ENCODE data around the gene CTXN1.

DNA sequence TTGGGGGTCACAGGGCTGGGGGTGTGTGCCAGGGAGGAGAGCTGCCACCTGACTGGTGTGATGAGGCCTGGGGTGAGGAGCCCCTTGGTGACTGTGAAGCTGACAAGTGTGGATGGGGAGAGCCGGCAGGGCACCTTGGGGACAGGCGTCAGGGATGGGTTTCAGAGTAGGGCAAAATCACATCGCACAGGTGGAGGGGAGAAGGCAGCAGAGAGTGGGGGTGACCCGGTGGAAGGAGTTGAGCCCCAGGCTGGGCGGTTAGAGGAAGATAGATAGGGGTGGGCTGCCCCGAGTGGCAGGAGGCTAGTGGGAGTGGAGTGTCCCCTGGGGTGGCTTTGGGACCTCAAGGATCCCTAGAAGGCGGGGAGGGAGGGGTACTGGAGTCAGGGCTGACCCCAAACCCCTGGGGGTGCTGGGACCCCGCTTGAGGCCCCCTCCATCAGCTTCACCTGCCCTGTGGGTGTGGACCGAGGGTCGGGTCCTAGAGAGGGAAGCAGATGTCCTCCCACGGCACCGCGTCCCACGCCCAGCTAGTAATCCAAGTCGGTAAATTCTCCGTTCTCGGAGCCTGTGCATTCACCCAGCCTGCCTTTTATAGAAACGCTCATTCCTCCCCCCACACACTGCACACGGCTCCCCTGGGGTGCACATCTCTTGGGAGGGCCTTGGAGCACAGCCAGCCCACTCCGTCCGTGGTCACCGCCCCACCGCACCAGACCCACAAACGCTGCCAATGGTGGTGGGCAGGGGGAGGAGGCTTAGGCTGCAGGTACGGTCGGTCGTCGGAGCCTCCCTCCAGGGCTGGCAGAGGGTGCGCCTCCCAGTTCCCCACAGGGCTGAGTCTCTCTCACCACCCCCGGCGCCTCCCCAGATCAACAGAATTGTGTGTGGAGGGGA, 2.4 kb downstream of the CTXN1 start:
- TF ChIP-seq, protein P1, sequence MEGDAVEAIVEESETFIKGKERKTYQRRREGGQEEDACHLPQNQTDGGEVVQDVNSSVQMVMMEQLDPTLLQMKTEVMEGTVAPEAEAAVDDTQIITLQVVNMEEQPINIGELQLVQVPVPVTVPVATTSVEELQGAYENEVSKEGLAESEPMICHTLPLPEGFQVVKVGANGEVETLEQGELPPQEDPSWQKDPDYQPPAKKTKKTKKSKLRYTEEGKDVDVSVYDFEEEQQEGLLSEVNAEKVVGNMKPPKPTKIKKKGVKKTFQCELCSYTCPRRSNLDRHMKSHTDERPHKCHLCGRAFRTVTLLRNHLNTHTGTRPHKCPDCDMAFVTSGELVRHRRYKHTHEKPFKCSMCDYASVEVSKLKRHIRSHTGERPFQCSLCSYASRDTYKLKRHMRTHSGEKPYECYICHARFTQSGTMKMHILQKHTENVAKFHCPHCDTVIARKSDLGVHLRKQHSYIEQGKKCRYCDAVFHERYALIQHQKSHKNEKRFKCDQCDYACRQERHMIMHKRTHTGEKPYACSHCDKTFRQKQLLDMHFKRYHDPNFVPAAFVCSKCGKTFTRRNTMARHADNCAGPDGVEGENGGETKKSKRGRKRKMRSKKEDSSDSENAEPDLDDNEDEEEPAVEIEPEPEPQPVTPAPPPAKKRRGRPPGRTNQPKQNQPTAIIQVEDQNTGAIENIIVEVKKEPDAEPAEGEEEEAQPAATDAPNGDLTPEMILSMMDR (IDR thresholded peaks at IDR 0.05), result no peak
- TF ChIP-seq POLR2A (IDR thresholded peaks at IDR 0.05), result no peak

All from thyroid gland (tissue), 4 donors.